CD14-positive monocyte (primary cell): Measurements from ENCODE around the gene PPP1R12B. TPM values are rescaled to one million over a fixed set of nuclear protein-coding genes. Genes with fewer than 3 reads are reported as not detected.

Experiments
- DNase-seq, 3 donors: peaks; one replicate each; pipeline ENCODE4 v3.0.0-alpha.2; 2011 to 2022
- H2AFZ ChIP-seq: 2 replicates; pipeline ENCODE4 v1.6.0; 2012; ENCODE audit warnings: mild to moderate bottlenecking, low read depth, low read length, inconsistent platforms; ENCODE audit not compliant: insufficient read depth, poor library complexity, severe bottlenecking
- H3K27ac ChIP-seq, 2 donors: 1 replicate in 1 of 2; 2 replicates in 1 of 2; pipeline ENCODE4 v1.5.1; 2012 to 2013; ENCODE audit warnings: low read length in 2 of 2, control low read depth in 1 of 2, inconsistent platforms in 1 of 2, low read depth in 1 of 2, mild to moderate bottlenecking in 1 of 2
- H3K27me3 ChIP-seq, 2 donors: one replicate each; pipeline versions ENCODE4 v1.6.0 to v1.6.1; 2011 to 2013; ENCODE audit warnings: low read length in 2 of 2; ENCODE audit not compliant: control insufficient read depth in 2 of 2, insufficient read depth in 2 of 2
- H3K36me3 ChIP-seq, 2 donors: replicated peaks in 1 of 2; 1 replicate in 1 of 2; 2 replicates in 1 of 2; pipeline versions ENCODE4 v1.5.1 to v1.6.1; 2012 to 2013; ENCODE audit warnings: low read length in 2 of 2, control low read depth in 1 of 2, inconsistent platforms in 1 of 2, mild to moderate bottlenecking in 1 of 2; ENCODE audit not compliant: insufficient read depth in 2 of 2, control insufficient read depth in 1 of 2
- H3K4me1 ChIP-seq, 2 donors: 1 replicate in 1 of 2; 2 replicates in 1 of 2; pipeline versions ENCODE4 v1.5.1 to v1.6.1; 2012 to 2013; ENCODE audit warnings: low read length in 2 of 2, control low read depth in 1 of 2, inconsistent platforms in 1 of 2, mild to moderate bottlenecking in 1 of 2, moderate library complexity in 1 of 2; ENCODE audit not compliant: insufficient read depth in 2 of 2, control insufficient read depth in 1 of 2
- H3K4me2 ChIP-seq: replicated peaks from 2 replicates; pipeline ENCODE3; 2012; ENCODE audit warnings: low read length, moderate library complexity, mild to moderate bottlenecking; ENCODE audit not compliant: poor library complexity, severe bottlenecking; ENCODE audit errors: extremely low read depth
- H3K4me3 ChIP-seq, 3 experiments: fragments of 200-600 bp in 1 of 3; sonication (generic) in 1 of 3; replicated peaks in 1 of 3; 1 replicate in 2 of 3; 2 replicates in 1 of 3; pipeline ENCODE4 v1.5.1; 2011 to 2013; ENCODE audit warnings: low read length in 3 of 3, mild to moderate bottlenecking in 3 of 3, control low read depth in 2 of 3, low read depth in 2 of 3, inconsistent platforms in 1 of 3, moderate library complexity in 1 of 3
- H3K79me2 ChIP-seq: 2 replicates; pipeline ENCODE4 v1.6.0; 2012; ENCODE audit warnings: mild to moderate bottlenecking, control low read depth, inconsistent platforms, low read length, moderate library complexity; ENCODE audit not compliant: insufficient read depth
- H3K9ac ChIP-seq: 2 replicates; pipeline ENCODE4 v1.6.0; 2017; ENCODE audit warnings: low read length, mild to moderate bottlenecking; ENCODE audit not compliant: insufficient read depth, poor library complexity, severe bottlenecking
- H3K9me3 ChIP-seq, 2 donors: replicated peaks in 1 of 2; 1 replicate in 1 of 2; 2 replicates in 1 of 2; pipeline versions ENCODE4 v1.5.1 to v1.6.1; 2012 to 2013; ENCODE audit warnings: low read length in 2 of 2, control low read depth in 1 of 2; ENCODE audit not compliant: control insufficient read depth in 1 of 2, insufficient read depth in 1 of 2
- H4K20me1 ChIP-seq: 2 replicates; pipeline ENCODE4 v1.6.0; 2012; ENCODE audit warnings: mild to moderate bottlenecking, low read length, control low read depth, moderate library complexity; ENCODE audit not compliant: insufficient read depth
- H3K27ac Mint-ChIP-seq, 7 donors: one replicate each; pipeline ENCODE4 v1.8.0; 2020; ENCODE audit warnings: mild to moderate bottlenecking in 7 of 7, mixed read lengths in 7 of 7, moderate library complexity in 6 of 7, inconsistent platforms in 2 of 7
- H3K27me3 Mint-ChIP-seq, 3 donors: one replicate each; pipeline ENCODE4 v1.8.0; 2021 to 2022; ENCODE audit warnings: low read depth in 3 of 3, mild to moderate bottlenecking in 3 of 3, mixed read lengths in 3 of 3, moderate library complexity in 3 of 3, inconsistent platforms in 1 of 3
- H3K36me3 Mint-ChIP-seq, 2 donors: one replicate each; pipeline ENCODE4 v1.8.0; 2020; ENCODE audit warnings: mixed read lengths in 2 of 2, inconsistent platforms in 1 of 2, mild to moderate bottlenecking in 1 of 2
- H3K4me1 Mint-ChIP-seq: one replicate; pipeline ENCODE4 v1.8.0; 2020; ENCODE audit warnings: mild to moderate bottlenecking, mixed read lengths
- H3K4me3 Mint-ChIP-seq, 2 donors: one replicate each; pipeline ENCODE4 v1.8.0; 2020; ENCODE audit warnings: mild to moderate bottlenecking in 2 of 2, mixed read lengths in 2 of 2, moderate library complexity in 1 of 2
- H3K9me3 Mint-ChIP-seq, 7 donors: one replicate each; pipeline ENCODE4 v1.8.0; 2020 to 2022; ENCODE audit warnings: mixed read lengths in 7 of 7, mild to moderate bottlenecking in 6 of 7, moderate library complexity in 6 of 7, inconsistent platforms in 2 of 7
- CTCF ChIP-seq: fragments of 200-600 bp; IDR thresholded peaks from one replicate; pipeline ENCODE4 v1.8.0; 2022; ENCODE audit warnings: antibody characterized with exemption, mild to moderate bottlenecking
- WGBS: methylation state at CpG from one replicate; pipeline ENCODE4 v1.1.5; 2013; ENCODE audit warnings: missing lambda C conversion rate; ENCODE audit not compliant: insufficient coverage; 5-methylcytosine and 5-hydroxymethylcytosine counted together
- intact Hi-C, 2 donors: fragments of 100-400 bp; cut with micrococcal nuclease; formaldehyde crosslinking; loops; one replicate each; pipeline versions ENCODE4 v1.15.0 to v1.15.1; 2023
- polyA plus RNA-seq, 3 donors: library from polyadenylated mRNA; depleted of rRNA in 1 of 3; unstranded in 2 of 3; stranded (reverse) in 1 of 3; fragments of 300-500 nt in 2 of 3; fragments of >200 nt in 1 of 3; fragmentation: Illumina TruSeq in 2 of 3; gene quantifications; 1 replicate in 2 of 3; 2 replicates in 1 of 3; pipeline ENCODE4 v1.2.3, GENCODE V29; 2012 to 2021

Gene PPP1R12B
- polyA plus RNA-seq, 3 donors, result 1.3 to 12.2 (median 1.7) TPM

GRCh38 chr1:202562444-202563060 is 214.1 kb downstream of the PPP1R12B start:
- Histone ChIP-seq H3K4me3 (no peak overlapping the region), H2AFZ (no peak overlapping the region), H3K4me1 (no peaks in the 10 kb centered on the region), H3K36me3 (peaks cover 7 to 57% of the 10 kb centered on the region in 2 donors), H3K27ac (no peak overlapping the region), H3K9ac (no peak overlapping the region), H3K4me2 (no peak overlapping the region), H4K20me1 (no peaks in the 10 kb centered on the region), H3K9me3 (no peaks in the 10 kb centered on the region), H3K79me2 (no peaks in the 10 kb centered on the region), H3K27me3 (no peaks in the 10 kb centered on the region)
- TF ChIP-seq CTCF, result no peak
- H3K9me3 Mint-ChIP-seq, result no peaks in the 10 kb centered on the region
- intact Hi-C loops, result loop anchor here in 1 of 2 donors (10.0 kb wide), 1 partner anchor 48 kb away; no protein-coding TSS in a partner anchor
- H3K27me3 Mint-ChIP-seq, result peaks cover 3 to 8% (median 7%) of the 10 kb centered on the region in 3 donors
- DNase-seq, result no peak
- H3K36me3 Mint-ChIP-seq, result peaks cover 55 to 56% of the 10 kb centered on the region in 2 donors
- H3K4me3 Mint-ChIP-seq, result no peak overlapping the region
- peaks cover 6% of the 10 kb centered on the region for H3K4me1 Mint-ChIP-seq
- no peak overlapping the region for H3K27ac Mint-ChIP-seq
- WGBS, result no CpG with 5 or more reads among the region's 13 CpGs

- H3K4me2 ChIP-seq, result no peak overlapping the region
- no peaks in the 10 kb centered on the region for H3K9me3 Mint-ChIP-seq
- peaks cover 6% of the 10 kb centered on the region for H3K4me1 Mint-ChIP-seq
- no peaks in the 10 kb centered on the region for H3K27me3 ChIP-seq
- no peaks in the 10 kb centered on the region for H4K20me1 ChIP-seq
- intact Hi-C loops, result loop anchor here in 1 of 2 donors (10.0 kb wide), 1 partner anchor 49 kb away; no protein-coding TSS in a partner anchor
- H3K27ac ChIP-seq, result no peak overlapping the region
- no peak overlapping the region for H3K9ac ChIP-seq
- no peaks in the 10 kb centered on the region for H3K4me1 ChIP-seq
- no peaks in the 10 kb centered on the region for H3K9me3 ChIP-seq
- H3K4me3 ChIP-seq, result no peak overlapping the region
- no peak overlapping the region for H2AFZ ChIP-seq
- WGBS, result no CpG with 5 or more reads among the region's 1 CpG
- no peak for DNase-seq
- no peak for TF ChIP-seq CTCF
- H3K27ac Mint-ChIP-seq, result no peak overlapping the region
- no peak overlapping the region for H3K4me3 Mint-ChIP-seq
- peaks cover 6 to 18% (median 10%) of the 10 kb centered on the region in 3 donors for H3K27me3 Mint-ChIP-seq
- H3K36me3 ChIP-seq, result peaks cover 7 to 70% of the 10 kb centered on the region in 2 donors
- no peaks in the 10 kb centered on the region for H3K79me2 ChIP-seq
- H3K36me3 Mint-ChIP-seq, result peaks cover 65 to 66% of the 10 kb centered on the region in 2 donors
These were observed 215.3 kb downstream of the PPP1R12B start for GRCh38 chr1:202563818-202564217.
